GM23338 (cell line): Measurements from ENCODE around the gene OTOP2.

Experiments used
- CREB1 ChIP-seq: fragments of 250-450 bp; sonication (Bioruptor Pico); IDR thresholded peaks from 2 replicates; pipeline ENCODE4 v1.5.0; 2020; ENCODE audit warnings: low read depth, mild to moderate bottlenecking, moderate library complexity
- EZH2 ChIP-seq: fragments of 200-600 bp; sonication (generic); IDR thresholded peaks from one replicate; pipeline ENCODE4 v1.8.0; 2017; ENCODE audit warnings: antibody characterized with exemption, mild to moderate bottlenecking, low read depth; ENCODE audit not compliant: unreplicated experiment
- EZH2phosphoT487 ChIP-seq: fragments of 200-600 bp; sonication (generic); IDR thresholded peaks from one replicate; pipeline ENCODE4 v1.8.1; 2018; ENCODE audit warnings: antibody characterized with exemption; ENCODE audit not compliant: unreplicated experiment
- POLR2AphosphoS5 ChIP-seq: IDR thresholded peaks from 2 replicates; pipeline ENCODE4 v1.6.1; 2016; ENCODE audit warnings: antibody characterized with exemption, low read depth
- ZNF114 ChIP-seq: fragments of 250-450 bp; sonication (Bioruptor Pico); IDR thresholded peaks from 2 replicates; pipeline ENCODE4 v1.5.0; 2020; ENCODE audit warnings: mild to moderate bottlenecking, moderate library complexity
- TF ChIP-seq, protein P1 (sequence below), 2 experiments: fragments of 200-600 bp in 1 of 2; sonication (generic) in 1 of 2; conservative IDR thresholded peaks; 2 replicates each; pipeline versions ENCODE4 v1.5.1 to v1.6.1; 2016 to 2017; ENCODE audit warnings: antibody characterized with exemption in 2 of 2, low read depth in 2 of 2, mild to moderate bottlenecking in 2 of 2, moderate library complexity in 1 of 2
- TF ChIP-seq, protein P2 (sequence below): IDR thresholded peaks from one replicate; pipeline ENCODE4 v1.6.1; 2018; ENCODE audit warnings: antibody characterized with exemption; ENCODE audit not compliant: unreplicated experiment

DNA sequence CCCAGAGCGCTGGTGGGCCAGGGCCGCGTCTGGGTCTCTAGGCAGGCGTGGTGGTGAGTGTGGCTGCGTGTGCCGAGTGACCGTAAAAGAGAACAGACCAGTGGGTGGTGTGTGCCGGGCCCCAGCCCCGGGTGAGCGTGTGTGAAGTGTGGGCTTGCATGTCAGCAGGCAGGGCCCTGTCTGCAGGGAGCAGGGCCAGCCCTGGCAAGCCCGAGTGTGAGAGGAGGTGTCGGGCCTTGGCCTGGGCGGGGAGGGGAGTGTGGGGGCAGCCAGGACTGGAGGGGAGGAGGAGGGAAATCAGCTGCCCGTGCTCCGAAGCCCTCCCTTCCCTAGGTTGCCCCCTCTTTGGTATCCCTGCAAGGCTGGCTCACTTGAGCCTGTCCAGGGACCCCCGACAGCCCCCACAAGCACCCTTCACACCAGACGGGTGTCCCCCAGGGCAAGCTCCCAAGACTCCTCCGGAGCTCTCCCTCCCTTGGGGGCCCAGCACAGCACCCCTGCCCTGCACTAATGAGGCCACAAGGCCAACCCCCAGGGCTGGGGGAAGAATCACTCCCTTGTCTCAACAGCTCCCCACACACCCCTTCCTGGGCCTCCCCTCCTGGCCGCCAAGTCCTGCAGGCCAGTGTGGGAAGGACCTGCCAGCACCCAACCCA is 2.9 kb upstream of the OTOP2 start:
- no peak for TF ChIP-seq POLR2AphosphoS5
- TF ChIP-seq, protein P1, sequence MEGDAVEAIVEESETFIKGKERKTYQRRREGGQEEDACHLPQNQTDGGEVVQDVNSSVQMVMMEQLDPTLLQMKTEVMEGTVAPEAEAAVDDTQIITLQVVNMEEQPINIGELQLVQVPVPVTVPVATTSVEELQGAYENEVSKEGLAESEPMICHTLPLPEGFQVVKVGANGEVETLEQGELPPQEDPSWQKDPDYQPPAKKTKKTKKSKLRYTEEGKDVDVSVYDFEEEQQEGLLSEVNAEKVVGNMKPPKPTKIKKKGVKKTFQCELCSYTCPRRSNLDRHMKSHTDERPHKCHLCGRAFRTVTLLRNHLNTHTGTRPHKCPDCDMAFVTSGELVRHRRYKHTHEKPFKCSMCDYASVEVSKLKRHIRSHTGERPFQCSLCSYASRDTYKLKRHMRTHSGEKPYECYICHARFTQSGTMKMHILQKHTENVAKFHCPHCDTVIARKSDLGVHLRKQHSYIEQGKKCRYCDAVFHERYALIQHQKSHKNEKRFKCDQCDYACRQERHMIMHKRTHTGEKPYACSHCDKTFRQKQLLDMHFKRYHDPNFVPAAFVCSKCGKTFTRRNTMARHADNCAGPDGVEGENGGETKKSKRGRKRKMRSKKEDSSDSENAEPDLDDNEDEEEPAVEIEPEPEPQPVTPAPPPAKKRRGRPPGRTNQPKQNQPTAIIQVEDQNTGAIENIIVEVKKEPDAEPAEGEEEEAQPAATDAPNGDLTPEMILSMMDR (conservative IDR thresholded peaks at IDR 0.05; ENCODE audit: low read depth in 2 of 2): no peak
- TF ChIP-seq EZH2phosphoT487: no peak
- TF ChIP-seq, protein P2, sequence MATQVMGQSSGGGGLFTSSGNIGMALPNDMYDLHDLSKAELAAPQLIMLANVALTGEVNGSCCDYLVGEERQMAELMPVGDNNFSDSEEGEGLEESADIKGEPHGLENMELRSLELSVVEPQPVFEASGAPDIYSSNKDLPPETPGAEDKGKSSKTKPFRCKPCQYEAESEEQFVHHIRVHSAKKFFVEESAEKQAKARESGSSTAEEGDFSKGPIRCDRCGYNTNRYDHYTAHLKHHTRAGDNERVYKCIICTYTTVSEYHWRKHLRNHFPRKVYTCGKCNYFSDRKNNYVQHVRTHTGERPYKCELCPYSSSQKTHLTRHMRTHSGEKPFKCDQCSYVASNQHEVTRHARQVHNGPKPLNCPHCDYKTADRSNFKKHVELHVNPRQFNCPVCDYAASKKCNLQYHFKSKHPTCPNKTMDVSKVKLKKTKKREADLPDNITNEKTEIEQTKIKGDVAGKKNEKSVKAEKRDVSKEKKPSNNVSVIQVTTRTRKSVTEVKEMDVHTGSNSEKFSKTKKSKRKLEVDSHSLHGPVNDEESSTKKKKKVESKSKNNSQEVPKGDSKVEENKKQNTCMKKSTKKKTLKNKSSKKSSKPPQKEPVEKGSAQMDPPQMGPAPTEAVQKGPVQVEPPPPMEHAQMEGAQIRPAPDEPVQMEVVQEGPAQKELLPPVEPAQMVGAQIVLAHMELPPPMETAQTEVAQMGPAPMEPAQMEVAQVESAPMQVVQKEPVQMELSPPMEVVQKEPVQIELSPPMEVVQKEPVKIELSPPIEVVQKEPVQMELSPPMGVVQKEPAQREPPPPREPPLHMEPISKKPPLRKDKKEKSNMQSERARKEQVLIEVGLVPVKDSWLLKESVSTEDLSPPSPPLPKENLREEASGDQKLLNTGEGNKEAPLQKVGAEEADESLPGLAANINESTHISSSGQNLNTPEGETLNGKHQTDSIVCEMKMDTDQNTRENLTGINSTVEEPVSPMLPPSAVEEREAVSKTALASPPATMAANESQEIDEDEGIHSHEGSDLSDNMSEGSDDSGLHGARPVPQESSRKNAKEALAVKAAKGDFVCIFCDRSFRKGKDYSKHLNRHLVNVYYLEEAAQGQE: no peak
- TF ChIP-seq EZH2: no peak
- TF ChIP-seq ZNF114 (CRISPR knock-in tag): no peak
- no peak for TF ChIP-seq CREB1 (CRISPR knock-in tag)
